ENCODE data around the gene CISH.

The CISH gene

GRCh38 chr3:50610992-50611463, 546 bp downstream of the CISH start:
- Histone ChIP-seq H3K9me3 (ENCODE audit: control insufficient read depth, low read length) (no peaks in the 10 kb centered on the region), H3K27me3 (replicated peaks; ENCODE audit: control insufficient read depth, insufficient read depth, low read length) (no peaks in the 10 kb centered on the region), H3K4me1 (ENCODE audit: control insufficient read depth, insufficient read depth, low read length) (peaks cover 35% of the 10 kb centered on the region), H3K9ac (ENCODE audit: low read length) (peak overlapping the region; percentile 90), H3K36me3 (ENCODE audit: control insufficient read depth, insufficient read depth, low read length, severe bottlenecking) (peaks cover 20% of the 10 kb centered on the region), H3K4me3 (ENCODE audit: low read length) (peak overlapping the region; percentile 89)
- no peak for DNase-seq (ENCODE audit: low read depth)

GRCh38 chr3:50610181-50610971, 1.2 kb downstream of the CISH start:
- peak overlapping the region; percentile 89 for H3K4me3 ChIP-seq (ENCODE audit: low read length)
- H3K36me3 ChIP-seq (ENCODE audit: control insufficient read depth, insufficient read depth, low read length, severe bottlenecking), result peaks cover 20% of the 10 kb centered on the region
- DNase-seq (ENCODE audit: low read depth), result no peak

GRCh38 chr3:50609763-50610085, 1.9 kb downstream of the CISH start:
- no peak overlapping the region for H3K4me3 ChIP-seq (ENCODE audit: low read length)
- no peaks in the 10 kb centered on the region for H3K27me3 ChIP-seq (replicated peaks; ENCODE audit: control insufficient read depth, insufficient read depth, low read length)
- H3K36me3 ChIP-seq (ENCODE audit: control insufficient read depth, insufficient read depth, low read length, severe bottlenecking), result peaks cover 23% of the 10 kb centered on the region
- H3K9me3 ChIP-seq (ENCODE audit: control insufficient read depth, low read length), result no peaks in the 10 kb centered on the region
- H3K9ac ChIP-seq (ENCODE audit: low read length), result no peak overlapping the region
- H3K4me1 ChIP-seq (ENCODE audit: control insufficient read depth, insufficient read depth, low read length), result peaks cover 34% of the 10 kb centered on the region
- no peak for DNase-seq (ENCODE audit: low read depth)

More at GRCh38 chr3:50610181-50610971, 1.2 kb downstream of the CISH start:
- Histone ChIP-seq H3K9me3 (ENCODE audit: control insufficient read depth, low read length) (no peaks in the 10 kb centered on the region), H3K27me3 (replicated peaks; ENCODE audit: control insufficient read depth, insufficient read depth, low read length) (no peaks in the 10 kb centered on the region), H3K4me1 (ENCODE audit: control insufficient read depth, insufficient read depth, low read length) (peaks cover 34% of the 10 kb centered on the region), H3K9ac (ENCODE audit: low read length) (peak overlapping the region; percentile 90)

- no peaks in the 10 kb centered on the region for H3K9me3 ChIP-seq (ENCODE audit: control insufficient read depth, low read length)
- DNase-seq (ENCODE audit: low read depth), result no peak
- H3K36me3 ChIP-seq (ENCODE audit: control insufficient read depth, insufficient read depth, low read length, severe bottlenecking), result peaks cover 24% of the 10 kb centered on the region
- peaks cover 34% of the 10 kb centered on the region for H3K4me1 ChIP-seq (ENCODE audit: control insufficient read depth, insufficient read depth, low read length)
- no peak overlapping the region for H3K4me3 ChIP-seq (ENCODE audit: low read length)
- H3K9ac ChIP-seq (ENCODE audit: low read length), result no peak overlapping the region
- H3K27me3 ChIP-seq (replicated peaks; ENCODE audit: control insufficient read depth, insufficient read depth, low read length), result no peaks in the 10 kb centered on the region
Observed at GRCh38 chr3:50609071-50609762, 2.4 kb downstream of the CISH start.

- peaks cover 24% of the 10 kb centered on the region for H3K36me3 ChIP-seq (ENCODE audit: control insufficient read depth, insufficient read depth, low read length, severe bottlenecking)
- no peak for DNase-seq (ENCODE audit: low read depth)
- H3K4me1 ChIP-seq (ENCODE audit: control insufficient read depth, insufficient read depth, low read length), result peaks cover 30% of the 10 kb centered on the region
- H3K9ac ChIP-seq (ENCODE audit: low read length), result no peak overlapping the region
- H3K27me3 ChIP-seq (replicated peaks; ENCODE audit: control insufficient read depth, insufficient read depth, low read length), result no peaks in the 10 kb centered on the region
- no peak overlapping the region for H3K4me3 ChIP-seq (ENCODE audit: low read length)
- H3K9me3 ChIP-seq (ENCODE audit: control insufficient read depth, low read length), result no peaks in the 10 kb centered on the region
Observed at GRCh38 chr3:50608278-50608677, 3.3 kb downstream of the CISH start.

- no peak overlapping the region for H3K9ac ChIP-seq (ENCODE audit: low read length)
- DNase-seq (ENCODE audit: low read depth), result no peak
- H3K4me3 ChIP-seq (ENCODE audit: low read length), result no peak overlapping the region
- peaks cover 27% of the 10 kb centered on the region for H3K4me1 ChIP-seq (ENCODE audit: control insufficient read depth, insufficient read depth, low read length)
- H3K36me3 ChIP-seq (ENCODE audit: control insufficient read depth, insufficient read depth, low read length, severe bottlenecking), result peaks cover 24% of the 10 kb centered on the region
- H3K27me3 ChIP-seq (replicated peaks; ENCODE audit: control insufficient read depth, insufficient read depth, low read length), result no peaks in the 10 kb centered on the region
- H3K9me3 ChIP-seq (ENCODE audit: control insufficient read depth, low read length), result no peaks in the 10 kb centered on the region
Observed at GRCh38 chr3:50607271-50608091, 4.1 kb downstream of the CISH start.

GRCh38 chr3:50606596-50606995, 5.0 kb downstream of the CISH start:
- Histone ChIP-seq H3K4me3 (ENCODE audit: low read length) (no peak overlapping the region), H3K27me3 (replicated peaks; ENCODE audit: control insufficient read depth, insufficient read depth, low read length) (no peaks in the 10 kb centered on the region), H3K4me1 (ENCODE audit: control insufficient read depth, insufficient read depth, low read length) (peaks cover 30% of the 10 kb centered on the region), H3K9me3 (ENCODE audit: control insufficient read depth, low read length) (no peaks in the 10 kb centered on the region), H3K9ac (ENCODE audit: low read length) (no peak overlapping the region), H3K36me3 (ENCODE audit: control insufficient read depth, insufficient read depth, low read length, severe bottlenecking) (peaks cover 24% of the 10 kb centered on the region)
- DNase-seq (ENCODE audit: low read depth), result no peak

GRCh38 chr3:50605901-50606326, 5.7 kb downstream of the CISH start:
- Histone ChIP-seq H3K9ac (ENCODE audit: low read length) (no peak overlapping the region), H3K27me3 (replicated peaks; ENCODE audit: control insufficient read depth, insufficient read depth, low read length) (no peaks in the 10 kb centered on the region), H3K9me3 (ENCODE audit: control insufficient read depth, low read length) (no peaks in the 10 kb centered on the region), H3K4me3 (ENCODE audit: low read length) (no peak overlapping the region), H3K4me1 (ENCODE audit: control insufficient read depth, insufficient read depth, low read length) (peaks cover 31% of the 10 kb centered on the region), H3K36me3 (ENCODE audit: control insufficient read depth, insufficient read depth, low read length, severe bottlenecking) (peaks cover 24% of the 10 kb centered on the region)
- DNase-seq (ENCODE audit: low read depth), result no peak

- Histone ChIP-seq H3K36me3 (ENCODE audit: control insufficient read depth, insufficient read depth, low read length, severe bottlenecking) (peaks cover 24% of the 10 kb centered on the region), H3K4me3 (ENCODE audit: low read length) (no peak overlapping the region), H3K27me3 (replicated peaks; ENCODE audit: control insufficient read depth, insufficient read depth, low read length) (no peaks in the 10 kb centered on the region), H3K4me1 (ENCODE audit: control insufficient read depth, insufficient read depth, low read length) (peaks cover 32% of the 10 kb centered on the region), H3K9ac (ENCODE audit: low read length) (no peak overlapping the region), H3K9me3 (ENCODE audit: control insufficient read depth, low read length) (no peaks in the 10 kb centered on the region)
- no peak for DNase-seq (ENCODE audit: low read depth)
Observed at GRCh38 chr3:50604628-50605588, 6.7 kb downstream of the CISH start.

GRCh38 chr3:50604110-50604621, 7.4 kb downstream of the CISH start:
- peaks cover 24% of the 10 kb centered on the region for H3K36me3 ChIP-seq (ENCODE audit: control insufficient read depth, insufficient read depth, low read length, severe bottlenecking)
- no peak overlapping the region for H3K4me3 ChIP-seq (ENCODE audit: low read length)

More at GRCh38 chr3:50604110-50604621, 7.4 kb downstream of the CISH start:
- Histone ChIP-seq H3K9me3 (ENCODE audit: control insufficient read depth, low read length) (no peaks in the 10 kb centered on the region), H3K4me1 (ENCODE audit: control insufficient read depth, insufficient read depth, low read length) (peaks cover 30% of the 10 kb centered on the region), H3K27me3 (replicated peaks; ENCODE audit: control insufficient read depth, insufficient read depth, low read length) (no peaks in the 10 kb centered on the region), H3K9ac (ENCODE audit: low read length) (no peak overlapping the region)
- no peak for DNase-seq (ENCODE audit: low read depth)
